Lower leg skin (tissue), 3 donors: Measurements from ENCODE around the gene CD99L2.

Experiments used
- POLR2A ChIP-seq, 2 donors: fragments of 450-650 bp; IDR thresholded peaks; one replicate each; pipeline ENCODE4 v1.6.1; 2016 to 2017; ENCODE audit warnings: antibody characterized with exemption in 2 of 2, mild to moderate bottlenecking in 1 of 2, moderate library complexity in 1 of 2
- TF ChIP-seq, protein P1 (sequence below), 3 donors: fragments of 450-650 bp; IDR thresholded peaks; one replicate each; pipeline ENCODE4 v1.5.1; 2016; ENCODE audit warnings: antibody characterized with exemption in 3 of 3, mild to moderate bottlenecking in 3 of 3, moderate library complexity in 2 of 3

DNA sequence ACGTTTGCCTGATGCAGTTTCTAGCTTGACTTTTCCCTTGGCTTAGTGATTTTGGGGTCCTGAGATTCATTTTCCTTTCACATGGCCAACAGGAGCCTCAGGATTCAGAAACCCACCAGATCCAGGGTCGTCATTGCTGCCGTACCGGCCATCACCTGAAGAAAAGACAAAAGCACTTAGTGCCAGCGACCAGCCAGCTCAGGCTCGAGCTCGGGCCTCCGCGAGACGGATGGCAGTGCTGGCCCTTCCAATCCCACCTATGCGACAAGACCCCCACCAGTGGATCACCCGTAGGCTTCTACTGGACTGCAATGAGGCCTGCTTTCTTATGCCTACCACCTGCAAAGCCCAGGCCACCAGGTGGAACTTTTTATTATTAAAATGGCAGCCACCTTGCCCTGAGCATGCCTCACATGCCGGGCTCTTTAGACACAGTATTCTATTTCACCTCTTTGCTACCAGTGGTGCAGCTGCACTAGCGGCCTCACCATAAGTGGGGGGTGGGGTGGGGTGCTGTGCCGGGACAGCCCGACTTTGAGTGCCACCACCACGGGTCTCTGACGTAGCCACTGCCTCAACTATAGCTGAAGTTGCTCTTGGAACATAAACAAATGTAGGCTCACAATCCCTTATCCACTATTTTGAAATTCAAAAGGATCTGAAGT lies 121.0 kb downstream of the CD99L2 start:
- no peak for TF ChIP-seq POLR2A (IDR thresholded peaks at IDR 0.05)
- TF ChIP-seq, protein P1, sequence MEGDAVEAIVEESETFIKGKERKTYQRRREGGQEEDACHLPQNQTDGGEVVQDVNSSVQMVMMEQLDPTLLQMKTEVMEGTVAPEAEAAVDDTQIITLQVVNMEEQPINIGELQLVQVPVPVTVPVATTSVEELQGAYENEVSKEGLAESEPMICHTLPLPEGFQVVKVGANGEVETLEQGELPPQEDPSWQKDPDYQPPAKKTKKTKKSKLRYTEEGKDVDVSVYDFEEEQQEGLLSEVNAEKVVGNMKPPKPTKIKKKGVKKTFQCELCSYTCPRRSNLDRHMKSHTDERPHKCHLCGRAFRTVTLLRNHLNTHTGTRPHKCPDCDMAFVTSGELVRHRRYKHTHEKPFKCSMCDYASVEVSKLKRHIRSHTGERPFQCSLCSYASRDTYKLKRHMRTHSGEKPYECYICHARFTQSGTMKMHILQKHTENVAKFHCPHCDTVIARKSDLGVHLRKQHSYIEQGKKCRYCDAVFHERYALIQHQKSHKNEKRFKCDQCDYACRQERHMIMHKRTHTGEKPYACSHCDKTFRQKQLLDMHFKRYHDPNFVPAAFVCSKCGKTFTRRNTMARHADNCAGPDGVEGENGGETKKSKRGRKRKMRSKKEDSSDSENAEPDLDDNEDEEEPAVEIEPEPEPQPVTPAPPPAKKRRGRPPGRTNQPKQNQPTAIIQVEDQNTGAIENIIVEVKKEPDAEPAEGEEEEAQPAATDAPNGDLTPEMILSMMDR (IDR thresholded peaks at IDR 0.05): no peak
